Stimulated activated CD8-positive, alpha-beta memory T cell treated with anti-CD3 and anti-CD28 coated beads, Interleukin-2, amount 100 ng/mL, for 1 hour (primary cell): ENCODE data around the gene SAT2.

Source experiments
- DNase-seq, 2 donors: peaks; one replicate each; pipeline ENCODE4 v3.0.0-alpha.2; 2020; ENCODE audit warnings: low read depth in 2 of 2

The SAT2 gene

GRCh38 chr17:7591596-7591995 lies 36.0 kb downstream of the SAT2 start:
- DNase-seq: no peak

GRCh38 chr17:7590743-7591142 lies 36.9 kb downstream of the SAT2 start:
- no peak for DNase-seq

- DNase-seq: no peak
These were observed 37.5 kb downstream of the SAT2 start, which contains the start of gene SOX15 for GRCh38 chr17:7589891-7590691. Gene SOX15, minus strand, starts transcription at chr17:7590094. Its CDS starts 418 bp downstream, at chr17:7589676.

DNA sequence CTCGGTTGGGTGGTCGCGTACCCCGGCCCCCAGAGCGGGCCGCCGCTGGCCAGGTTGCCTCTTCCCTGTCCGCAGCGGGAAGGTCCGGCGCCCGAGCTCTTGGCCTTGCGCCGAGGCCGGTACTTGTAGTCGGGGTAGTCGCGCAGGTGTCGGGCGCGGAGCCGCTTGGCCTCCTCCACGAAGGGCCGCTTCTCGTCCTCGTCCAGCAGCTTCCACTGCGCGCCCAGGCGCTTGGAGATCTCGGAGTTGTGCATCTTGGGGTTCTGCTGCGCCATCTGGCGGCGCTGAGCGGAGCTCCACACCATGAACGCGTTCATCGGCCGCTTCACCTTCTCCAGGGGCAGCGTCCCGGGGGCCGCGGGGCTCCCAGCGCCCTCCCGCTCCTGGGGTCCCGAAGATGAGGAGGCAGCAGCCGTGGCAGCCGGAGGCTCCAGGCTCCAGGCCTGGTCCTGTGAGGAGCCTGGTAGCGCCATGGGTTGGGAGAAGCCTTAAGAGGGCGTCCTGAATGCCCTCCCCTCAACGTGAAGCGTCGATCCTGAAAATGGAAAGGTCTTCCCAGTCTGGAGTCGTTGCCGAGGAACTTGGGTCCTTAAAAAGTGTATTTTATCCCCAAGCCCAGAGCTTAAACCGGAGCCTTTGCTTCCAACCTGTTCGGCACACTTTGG lies 38.3 kb downstream of the SAT2 start:
- peak; percentile 34 to 44 for DNase-seq

DNA sequence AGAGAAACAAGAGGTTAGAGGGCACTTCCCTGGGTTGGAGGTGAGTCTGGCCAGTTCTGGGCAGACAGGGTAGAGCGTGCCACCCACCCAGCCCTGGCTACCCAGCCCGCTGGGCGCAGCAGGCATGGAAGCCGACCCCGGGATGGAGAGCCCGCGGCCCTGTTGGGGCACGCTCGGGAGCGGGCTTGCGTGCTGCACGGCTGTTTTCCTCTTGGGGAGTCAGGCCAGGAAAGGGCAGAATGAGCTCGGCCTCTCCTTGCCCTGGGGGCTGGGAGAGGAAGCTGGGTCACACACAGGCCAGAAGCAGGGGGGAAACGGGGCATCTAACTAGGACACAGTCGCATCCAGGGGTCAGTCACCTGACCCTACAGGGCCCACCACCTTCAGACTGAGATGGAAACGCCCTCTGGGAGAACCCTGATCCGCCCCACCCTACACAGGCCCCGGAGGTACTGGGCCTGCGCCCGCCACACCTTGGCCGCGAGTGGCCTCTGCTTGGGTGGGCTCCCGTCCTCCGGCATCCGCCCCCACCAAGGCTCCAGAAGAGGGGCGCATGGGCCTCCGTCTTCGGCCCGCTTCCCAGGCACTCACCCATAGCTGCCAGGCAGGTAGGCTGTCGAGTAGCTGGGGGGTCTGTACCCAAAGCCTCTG lies 38.9 kb downstream of the SAT2 start:
- DNase-seq: no peak

DNA sequence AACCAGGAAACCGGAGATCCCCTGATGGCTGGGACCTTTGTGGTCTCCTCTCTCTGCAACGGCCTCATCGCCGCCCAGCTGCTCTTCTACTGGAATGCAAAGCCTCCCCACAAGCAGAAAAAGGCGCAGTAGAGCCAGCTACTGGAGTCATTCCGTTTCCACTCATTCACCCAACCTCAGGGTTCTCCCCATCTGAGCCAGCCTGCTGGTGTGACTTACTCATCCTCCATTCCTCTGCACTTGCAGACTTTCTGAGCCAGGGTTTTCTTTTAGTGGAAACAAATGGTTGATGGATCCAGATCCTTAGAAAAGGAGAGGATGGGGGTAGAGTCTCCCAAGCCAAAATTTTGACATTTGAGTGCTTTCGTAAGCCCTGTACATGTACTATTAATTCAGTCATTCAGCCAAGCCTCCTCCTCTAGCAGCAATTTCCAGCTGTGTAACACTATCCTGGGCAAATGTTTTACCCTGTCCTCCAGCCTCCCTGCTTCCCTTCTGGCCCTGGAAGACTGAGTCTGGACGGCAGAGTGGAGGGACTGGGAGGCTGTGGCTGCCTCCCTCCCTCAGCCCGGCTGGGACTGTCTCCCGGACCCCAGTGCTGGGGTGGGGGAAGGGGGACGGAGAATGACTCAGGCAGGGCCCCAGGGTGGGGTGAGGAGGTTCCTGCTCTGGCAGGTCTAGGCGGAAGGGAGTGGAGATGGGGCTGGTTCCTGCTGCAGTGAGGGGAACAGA lies 40.0 kb downstream of the SAT2 start:
- no peak for DNase-seq

GRCh38 chr17:7586673-7587419 lies 40.8 kb downstream of the SAT2 start:
- DNase-seq: no peak

DNA sequence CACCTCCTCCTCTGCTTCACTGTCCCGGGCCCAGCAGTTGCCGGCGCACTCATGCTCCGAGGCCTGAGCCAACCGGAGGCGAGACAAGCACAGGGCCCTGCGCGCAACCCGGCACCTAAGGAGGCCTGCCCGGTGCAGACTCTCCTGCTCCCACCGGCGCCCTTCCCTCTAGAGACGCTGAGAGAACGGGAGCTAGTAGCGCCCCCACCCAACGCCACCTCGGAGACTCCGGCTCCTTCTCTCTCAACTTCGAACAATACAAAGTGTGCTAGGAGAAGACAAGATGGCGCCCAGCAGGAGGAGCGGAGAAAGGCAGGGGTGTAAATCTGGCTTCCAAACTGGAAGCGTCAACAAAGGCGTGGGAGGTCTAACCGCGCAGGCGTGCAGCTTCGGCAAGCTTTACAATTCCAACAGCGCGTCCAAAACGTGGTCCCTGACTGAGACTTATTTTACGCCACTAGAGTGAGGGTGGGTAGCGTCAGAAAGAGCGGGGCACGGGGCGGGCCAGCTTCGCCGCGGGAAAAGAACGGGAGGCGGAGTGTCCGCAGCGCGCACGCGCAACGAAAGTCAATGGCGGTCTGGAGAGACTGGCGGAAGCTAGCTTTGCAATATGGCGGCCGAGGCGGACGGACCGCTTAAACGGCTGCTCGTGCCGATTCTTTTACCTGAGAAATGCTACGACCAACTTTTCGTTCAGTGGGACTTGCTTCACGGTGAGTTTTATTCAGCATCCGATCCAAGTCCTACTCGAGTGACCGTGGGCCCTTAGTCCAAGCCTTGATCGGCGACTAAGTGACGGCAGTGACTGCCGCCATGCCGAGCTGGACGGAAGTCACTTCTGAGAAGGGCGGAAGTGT lies 44.1 kb downstream of the SAT2 start, which contains the start of gene MPDU1:
TSS of gene MPDU1 (plus strand) at position 600 of the 857 bp plus-strand sequence. CDS start at position 611, 11 bp downstream.
- peak; percentile 82 to 87 for DNase-seq

GRCh38 chr17:7582396-7583252 lies 45.0 kb downstream of the SAT2 start:
- DNase-seq: no peak

DNA sequence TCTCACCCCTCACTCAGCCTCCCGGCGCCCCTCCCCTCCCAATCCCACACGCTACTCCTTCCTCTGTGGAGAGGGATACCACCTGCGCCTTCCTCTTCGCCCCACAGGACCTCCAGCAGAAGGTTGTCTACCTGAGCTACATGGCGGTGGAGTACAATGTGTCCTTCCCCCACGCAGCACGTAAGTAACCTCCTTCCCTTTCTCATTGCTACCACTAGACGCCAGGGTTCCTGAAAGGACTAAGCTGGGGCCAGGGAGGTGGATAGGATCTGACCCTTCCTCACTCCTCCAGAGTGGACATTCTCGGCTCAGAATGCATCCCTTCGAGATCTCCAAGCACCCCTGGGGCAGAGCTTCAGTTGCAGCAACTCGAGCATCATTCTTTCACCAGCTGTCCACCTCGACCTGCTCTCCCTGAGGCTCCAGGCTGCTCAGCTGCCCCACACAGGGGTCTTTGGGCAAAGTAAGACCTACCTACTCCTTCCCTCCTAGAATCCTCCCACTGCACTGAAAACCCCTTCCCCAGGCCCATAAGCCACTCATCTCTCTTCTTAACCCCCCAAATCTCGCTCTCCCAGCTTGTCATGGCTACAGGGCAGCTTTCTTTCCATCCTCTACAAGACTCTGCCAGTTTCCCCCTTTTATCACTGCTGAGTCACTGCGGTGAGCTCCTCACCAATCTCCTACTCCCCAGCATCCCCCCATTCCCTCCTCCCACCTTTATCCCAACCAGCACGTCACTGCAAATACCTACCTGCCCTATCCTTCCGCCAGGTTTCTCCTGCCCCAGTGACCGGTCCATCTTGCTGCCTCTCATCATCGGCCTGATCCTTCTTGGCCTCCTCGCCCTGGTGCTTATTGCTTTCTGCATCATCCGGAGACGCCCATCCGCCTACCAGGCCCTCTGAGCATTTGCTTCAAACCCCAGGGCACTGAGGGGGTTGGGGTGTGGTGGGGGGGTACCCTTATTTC lies 46.7 kb downstream of the SAT2 start:
- DNase-seq: no peak

- no peak for DNase-seq
These were observed 47.6 kb downstream of the SAT2 start for GRCh38 chr17:7579834-7580603.

GRCh38 chr17:7579001-7579833 lies 48.4 kb downstream of the SAT2 start, which contains the start of gene CD68:
Gene CD68, plus strand, starts transcription at chr17:7579638. Its CDS starts 40 bp downstream, at chr17:7579678.
- DNase-seq: peak in 1 of 2 donors; percentile 43

DNA sequence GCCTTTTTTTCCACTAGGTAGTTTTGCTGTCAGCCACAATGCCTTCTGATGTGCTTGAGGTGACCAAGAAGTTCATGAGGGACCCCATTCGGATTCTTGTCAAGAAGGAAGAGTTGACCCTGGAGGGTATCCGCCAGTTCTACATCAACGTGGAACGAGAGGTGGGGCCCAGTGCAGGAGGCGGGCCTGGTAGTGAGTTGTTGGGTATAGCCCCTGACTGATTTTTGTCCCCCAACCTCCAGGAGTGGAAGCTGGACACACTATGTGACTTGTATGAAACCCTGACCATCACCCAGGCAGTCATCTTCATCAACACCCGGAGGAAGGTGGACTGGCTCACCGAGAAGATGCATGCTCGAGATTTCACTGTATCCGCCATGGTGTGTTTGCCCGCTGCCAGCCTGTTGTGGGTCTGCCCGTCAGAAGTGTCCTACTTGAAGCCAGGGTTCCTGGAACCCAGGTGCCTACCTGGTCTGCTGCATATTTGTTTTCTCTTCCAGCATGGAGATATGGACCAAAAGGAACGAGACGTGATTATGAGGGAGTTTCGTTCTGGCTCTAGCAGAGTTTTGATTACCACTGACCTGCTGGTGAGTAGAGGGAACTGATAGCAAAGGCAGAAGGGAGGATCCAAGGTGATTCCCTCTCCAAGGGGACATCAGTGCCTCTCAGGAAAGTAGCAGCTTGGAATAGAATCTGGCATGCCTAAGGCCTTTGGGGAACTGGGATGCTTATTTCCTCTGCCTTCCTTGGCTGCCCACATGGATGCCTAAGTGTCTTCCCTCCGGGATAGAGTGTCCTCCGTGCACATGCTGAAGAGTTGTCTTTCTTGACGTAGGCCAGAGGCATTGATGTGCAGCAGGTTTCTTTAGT lies 50.1 kb downstream of the SAT2 start:
- no peak for DNase-seq

GRCh38 chr17:7576432-7576937 lies 51.1 kb downstream of the SAT2 start:
- DNase-seq: no peak
